Measurements from ENCODE around the gene LRP8.

Gene LRP8

DNA sequence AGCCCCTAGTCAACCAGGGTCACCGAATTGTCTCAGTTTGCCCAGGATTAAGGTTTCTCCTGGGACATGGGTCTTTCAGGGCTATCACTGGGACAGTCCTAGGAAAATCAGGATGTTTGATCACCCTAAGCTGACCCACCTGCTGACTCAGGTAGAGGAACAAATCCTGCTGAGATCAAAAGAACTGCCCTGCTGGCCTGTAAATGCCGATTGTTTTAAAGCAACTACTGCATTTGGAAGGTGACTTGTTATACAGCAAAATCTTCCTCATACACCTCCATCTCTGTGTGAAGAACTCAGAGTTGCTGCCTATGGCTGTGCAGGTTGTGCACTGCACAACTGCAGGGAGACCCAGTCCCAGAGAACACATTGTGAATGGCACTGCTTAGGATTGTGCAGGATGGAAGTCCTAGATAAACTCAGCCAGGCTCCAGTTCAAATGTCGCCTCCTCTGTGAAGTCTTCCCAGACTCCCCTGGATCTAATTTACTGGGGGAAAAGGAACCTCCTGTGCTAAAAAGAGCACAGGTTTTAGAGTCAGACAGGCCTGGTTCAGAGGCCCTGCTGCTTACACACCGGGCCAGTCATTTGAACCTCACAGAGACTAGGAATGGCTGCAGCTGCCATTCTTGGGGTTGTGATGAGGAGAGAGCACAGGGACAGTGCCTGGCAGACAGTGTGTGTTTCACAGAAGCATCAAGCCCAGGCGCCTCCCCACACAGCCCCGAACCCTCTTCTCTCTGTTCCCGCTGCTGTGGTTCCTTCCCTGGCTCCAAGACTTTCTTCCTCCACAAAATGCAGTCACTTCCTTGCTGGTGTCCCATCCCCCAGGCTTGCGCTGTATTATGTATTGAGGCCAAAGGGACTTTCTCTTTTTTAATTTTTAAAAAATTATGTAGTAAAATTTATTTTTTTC, 23.2 kb upstream of the LRP8 start:
- Histone ChIP-seq H2AFZ (ENCODE audit: low read length) (no peak overlapping the region), H3K9me3 (ENCODE audit: insufficient read depth, low read depth, low read length) (peaks cover 2% of the 10 kb centered on the region; the same call in 1 of the 2 replicates), H3K9ac (ENCODE audit: low read depth, low read length, poor library complexity, severe bottlenecking) (no peak overlapping the region), H3F3A (ENCODE audit: low read depth) (no peaks in the 10 kb centered on the region), H3K9me2 (replicated peaks; ENCODE audit: low read depth, low read length) (no peaks in the 10 kb centered on the region), H3K79me2 (ENCODE audit: insufficient read depth, low read length) (no peaks in the 10 kb centered on the region), H4K20me1 (ENCODE audit: insufficient read depth, low read length, poor library complexity, severe bottlenecking) (no peaks in the 10 kb centered on the region), H3K4me1 (ENCODE audit: insufficient read depth, low read length, poor library complexity, severe bottlenecking) (no peaks in the 10 kb centered on the region), H3K4me3 (ENCODE audit: low read length, poor library complexity, severe bottlenecking) (no peak overlapping the region), H3K27me3 (ENCODE audit: insufficient read depth, low read length, poor library complexity, severe bottlenecking) (no peaks in the 10 kb centered on the region), H3K36me3 (ENCODE audit: insufficient read depth, low read length) (no peaks in the 10 kb centered on the region), H3K4me2 (ENCODE audit: low read depth, low read length, poor library complexity, severe bottlenecking) (no peak overlapping the region)
- no peak for TF ChIP-seq EZH2phosphoT487 (IDR thresholded peaks at IDR 0.05; ENCODE audit: borderline replicate concordance)
- TF ChIP-seq, protein P1, sequence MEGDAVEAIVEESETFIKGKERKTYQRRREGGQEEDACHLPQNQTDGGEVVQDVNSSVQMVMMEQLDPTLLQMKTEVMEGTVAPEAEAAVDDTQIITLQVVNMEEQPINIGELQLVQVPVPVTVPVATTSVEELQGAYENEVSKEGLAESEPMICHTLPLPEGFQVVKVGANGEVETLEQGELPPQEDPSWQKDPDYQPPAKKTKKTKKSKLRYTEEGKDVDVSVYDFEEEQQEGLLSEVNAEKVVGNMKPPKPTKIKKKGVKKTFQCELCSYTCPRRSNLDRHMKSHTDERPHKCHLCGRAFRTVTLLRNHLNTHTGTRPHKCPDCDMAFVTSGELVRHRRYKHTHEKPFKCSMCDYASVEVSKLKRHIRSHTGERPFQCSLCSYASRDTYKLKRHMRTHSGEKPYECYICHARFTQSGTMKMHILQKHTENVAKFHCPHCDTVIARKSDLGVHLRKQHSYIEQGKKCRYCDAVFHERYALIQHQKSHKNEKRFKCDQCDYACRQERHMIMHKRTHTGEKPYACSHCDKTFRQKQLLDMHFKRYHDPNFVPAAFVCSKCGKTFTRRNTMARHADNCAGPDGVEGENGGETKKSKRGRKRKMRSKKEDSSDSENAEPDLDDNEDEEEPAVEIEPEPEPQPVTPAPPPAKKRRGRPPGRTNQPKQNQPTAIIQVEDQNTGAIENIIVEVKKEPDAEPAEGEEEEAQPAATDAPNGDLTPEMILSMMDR (conservative IDR thresholded peaks at IDR 0.05; ENCODE audit: low read length), result no peak

DNA sequence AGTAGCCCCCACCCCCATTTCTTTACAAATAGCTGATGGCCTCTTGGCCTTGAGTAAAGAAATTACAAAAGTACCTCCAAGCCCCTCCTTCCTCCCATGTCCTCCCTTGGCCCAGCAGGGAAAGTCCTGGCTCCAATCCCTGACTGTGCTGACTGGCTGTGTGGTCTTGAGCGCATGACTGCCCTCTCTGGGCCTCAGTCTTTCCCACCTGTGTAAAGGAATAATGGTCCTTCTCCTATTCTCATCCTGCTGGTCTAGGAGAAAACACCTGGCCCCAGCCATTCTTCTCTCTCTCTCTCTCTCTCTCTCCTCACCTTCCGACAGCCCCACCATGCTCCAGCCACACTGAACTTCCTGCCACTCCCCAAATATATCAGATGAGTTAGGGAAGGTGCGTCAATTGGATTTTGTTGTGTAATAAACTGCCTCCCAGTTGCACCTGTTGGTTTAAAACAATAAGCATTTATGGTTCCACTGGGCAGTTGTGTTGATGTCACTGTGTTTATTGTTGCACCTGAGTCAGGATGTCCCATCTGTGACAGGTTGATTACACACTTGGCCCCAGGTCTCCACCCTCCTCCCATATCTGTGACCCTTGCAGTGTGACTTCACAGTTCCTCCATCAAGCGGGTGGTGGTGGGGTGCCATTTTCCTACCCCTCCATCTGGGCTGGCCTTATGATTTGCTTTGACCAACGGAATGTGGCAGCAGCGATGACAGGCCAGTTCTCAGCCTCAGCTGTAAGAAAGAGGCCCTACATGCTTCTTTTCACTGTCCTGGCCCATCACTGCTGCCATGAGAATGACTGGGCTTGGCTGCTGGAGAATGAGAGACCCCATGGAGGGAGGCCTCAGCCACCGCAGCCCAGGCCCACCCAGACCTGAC, 22.3 kb upstream of the LRP8 start:
- no peak overlapping the region for H3K4me2 ChIP-seq (ENCODE audit: low read depth, low read length, poor library complexity, severe bottlenecking)
- H3K79me2 ChIP-seq (ENCODE audit: insufficient read depth, low read length), result no peaks in the 10 kb centered on the region
- no peaks in the 10 kb centered on the region for H3K36me3 ChIP-seq (ENCODE audit: insufficient read depth, low read length)
- H3F3A ChIP-seq (ENCODE audit: low read depth), result no peaks in the 10 kb centered on the region
- H4K20me1 ChIP-seq (ENCODE audit: insufficient read depth, low read length, poor library complexity, severe bottlenecking), result no peaks in the 10 kb centered on the region
- H3K9me3 ChIP-seq (ENCODE audit: insufficient read depth, low read depth, low read length), result no peaks in the 10 kb centered on the region
- H2AFZ ChIP-seq (ENCODE audit: low read length), result no peak overlapping the region
- H3K9ac ChIP-seq (ENCODE audit: low read depth, low read length, poor library complexity, severe bottlenecking), result no peak overlapping the region
- H3K27me3 ChIP-seq (ENCODE audit: insufficient read depth, low read length, poor library complexity, severe bottlenecking), result no peaks in the 10 kb centered on the region
- TF ChIP-seq EZH2phosphoT487 (IDR thresholded peaks at IDR 0.05; ENCODE audit: borderline replicate concordance), result no peak
- TF ChIP-seq, protein P1 (conservative IDR thresholded peaks at IDR 0.05; ENCODE audit: low read length), result no peak
- H3K9me2 ChIP-seq (replicated peaks; ENCODE audit: low read depth, low read length), result no peaks in the 10 kb centered on the region
- no peak overlapping the region for H3K4me3 ChIP-seq (ENCODE audit: low read length, poor library complexity, severe bottlenecking)
- no peaks in the 10 kb centered on the region for H3K4me1 ChIP-seq (ENCODE audit: insufficient read depth, low read length, poor library complexity, severe bottlenecking)

DNA sequence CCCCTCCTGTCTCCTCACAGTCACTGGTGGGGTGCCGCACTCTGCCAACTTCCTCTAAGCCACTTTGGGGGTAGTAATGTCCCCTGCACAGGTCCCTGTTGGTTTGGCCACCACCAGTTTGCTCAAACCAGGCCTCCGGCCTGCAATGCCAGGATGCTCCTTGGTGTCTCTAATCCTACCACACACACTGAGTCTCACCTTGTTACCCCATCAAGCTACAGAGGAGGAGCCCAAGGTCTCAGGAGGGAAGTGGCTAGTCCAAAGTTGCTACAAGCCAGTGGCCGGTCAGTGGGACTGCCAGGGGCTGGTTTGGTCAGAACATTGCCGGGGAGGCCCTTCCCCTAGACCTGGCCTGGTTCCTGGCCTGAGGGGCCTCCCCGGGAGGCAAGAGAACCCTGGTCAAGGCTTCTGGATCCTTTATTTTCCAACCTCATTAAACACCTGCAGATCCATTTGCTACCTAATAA, 21.5 kb upstream of the LRP8 start:
- Histone ChIP-seq H2AFZ (ENCODE audit: low read length) (no peak overlapping the region), H3K36me3 (ENCODE audit: insufficient read depth, low read length) (no peaks in the 10 kb centered on the region), H3F3A (ENCODE audit: low read depth) (no peaks in the 10 kb centered on the region), H3K9me3 (ENCODE audit: insufficient read depth, low read depth, low read length) (no peaks in the 10 kb centered on the region), H3K79me2 (ENCODE audit: insufficient read depth, low read length) (no peaks in the 10 kb centered on the region), H3K4me1 (ENCODE audit: insufficient read depth, low read length, poor library complexity, severe bottlenecking) (no peaks in the 10 kb centered on the region), H4K20me1 (ENCODE audit: insufficient read depth, low read length, poor library complexity, severe bottlenecking) (no peaks in the 10 kb centered on the region), H3K27me3 (ENCODE audit: insufficient read depth, low read length, poor library complexity, severe bottlenecking) (no peaks in the 10 kb centered on the region), H3K9ac (ENCODE audit: low read depth, low read length, poor library complexity, severe bottlenecking) (no peak overlapping the region), H3K4me3 (ENCODE audit: low read length, poor library complexity, severe bottlenecking) (no peak overlapping the region), H3K4me2 (ENCODE audit: low read depth, low read length, poor library complexity, severe bottlenecking) (no peak overlapping the region), H3K9me2 (replicated peaks; ENCODE audit: low read depth, low read length) (no peaks in the 10 kb centered on the region)
- TF ChIP-seq, protein P1 (conservative IDR thresholded peaks at IDR 0.05; ENCODE audit: low read length), result no peak
- no peak for TF ChIP-seq EZH2phosphoT487 (IDR thresholded peaks at IDR 0.05; ENCODE audit: borderline replicate concordance)
